GM10266 (cell line): ENCODE data around the gene HOXB3.

Source experiments
- DNase-seq: peaks from one replicate; pipeline ENCODE4 v3.0.0; 2012; ENCODE audit errors: extremely low spot score
- TF ChIP-seq, protein P1 (sequence below): IDR thresholded peaks from 2 replicates; pipeline ENCODE4 v1.5.1; 2012; ENCODE audit warnings: mild to moderate bottlenecking, low read depth; ENCODE audit not compliant: control insufficient read depth, insufficient read depth; ENCODE audit errors: missing control alignments

HOXB3 gene

DNA sequence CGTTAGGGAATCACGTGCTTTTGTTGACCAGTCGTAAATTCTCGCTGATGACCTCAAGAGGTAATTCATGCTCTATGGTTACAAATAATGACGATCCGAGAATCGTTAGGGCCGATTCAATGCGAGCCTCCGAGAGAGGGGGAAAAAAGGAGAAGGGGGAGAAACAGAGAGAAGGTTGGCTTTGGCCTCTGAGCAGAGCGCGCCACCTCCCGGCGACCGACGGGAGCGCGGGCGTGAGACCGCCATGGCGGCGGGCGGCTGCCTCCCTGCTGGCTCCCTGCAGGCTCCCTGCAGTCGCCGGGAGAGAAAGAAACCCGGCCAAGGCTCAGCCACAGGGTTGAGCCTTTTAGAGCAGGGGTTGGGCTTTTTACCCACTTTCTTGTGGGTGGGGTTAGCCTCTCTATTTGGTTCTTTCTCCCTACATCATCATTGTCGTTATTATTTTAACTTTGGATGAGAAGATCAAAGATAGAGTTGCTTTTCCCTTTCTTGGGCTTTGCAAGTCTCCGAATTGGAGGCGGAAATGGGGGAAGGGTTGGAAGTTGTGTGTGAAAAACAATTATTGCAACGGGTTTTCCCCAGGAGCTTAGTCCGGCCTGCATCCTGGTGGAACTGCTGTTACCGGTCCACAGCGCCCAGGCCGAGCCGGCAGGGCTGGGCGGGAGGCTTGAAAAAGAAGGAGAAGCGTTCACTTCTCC, 3.9 kb upstream of the HOXB3 start:
- peak; percentile 93 for DNase-seq
- TF ChIP-seq, protein P1, sequence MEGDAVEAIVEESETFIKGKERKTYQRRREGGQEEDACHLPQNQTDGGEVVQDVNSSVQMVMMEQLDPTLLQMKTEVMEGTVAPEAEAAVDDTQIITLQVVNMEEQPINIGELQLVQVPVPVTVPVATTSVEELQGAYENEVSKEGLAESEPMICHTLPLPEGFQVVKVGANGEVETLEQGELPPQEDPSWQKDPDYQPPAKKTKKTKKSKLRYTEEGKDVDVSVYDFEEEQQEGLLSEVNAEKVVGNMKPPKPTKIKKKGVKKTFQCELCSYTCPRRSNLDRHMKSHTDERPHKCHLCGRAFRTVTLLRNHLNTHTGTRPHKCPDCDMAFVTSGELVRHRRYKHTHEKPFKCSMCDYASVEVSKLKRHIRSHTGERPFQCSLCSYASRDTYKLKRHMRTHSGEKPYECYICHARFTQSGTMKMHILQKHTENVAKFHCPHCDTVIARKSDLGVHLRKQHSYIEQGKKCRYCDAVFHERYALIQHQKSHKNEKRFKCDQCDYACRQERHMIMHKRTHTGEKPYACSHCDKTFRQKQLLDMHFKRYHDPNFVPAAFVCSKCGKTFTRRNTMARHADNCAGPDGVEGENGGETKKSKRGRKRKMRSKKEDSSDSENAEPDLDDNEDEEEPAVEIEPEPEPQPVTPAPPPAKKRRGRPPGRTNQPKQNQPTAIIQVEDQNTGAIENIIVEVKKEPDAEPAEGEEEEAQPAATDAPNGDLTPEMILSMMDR: peak; percentile 96

DNA sequence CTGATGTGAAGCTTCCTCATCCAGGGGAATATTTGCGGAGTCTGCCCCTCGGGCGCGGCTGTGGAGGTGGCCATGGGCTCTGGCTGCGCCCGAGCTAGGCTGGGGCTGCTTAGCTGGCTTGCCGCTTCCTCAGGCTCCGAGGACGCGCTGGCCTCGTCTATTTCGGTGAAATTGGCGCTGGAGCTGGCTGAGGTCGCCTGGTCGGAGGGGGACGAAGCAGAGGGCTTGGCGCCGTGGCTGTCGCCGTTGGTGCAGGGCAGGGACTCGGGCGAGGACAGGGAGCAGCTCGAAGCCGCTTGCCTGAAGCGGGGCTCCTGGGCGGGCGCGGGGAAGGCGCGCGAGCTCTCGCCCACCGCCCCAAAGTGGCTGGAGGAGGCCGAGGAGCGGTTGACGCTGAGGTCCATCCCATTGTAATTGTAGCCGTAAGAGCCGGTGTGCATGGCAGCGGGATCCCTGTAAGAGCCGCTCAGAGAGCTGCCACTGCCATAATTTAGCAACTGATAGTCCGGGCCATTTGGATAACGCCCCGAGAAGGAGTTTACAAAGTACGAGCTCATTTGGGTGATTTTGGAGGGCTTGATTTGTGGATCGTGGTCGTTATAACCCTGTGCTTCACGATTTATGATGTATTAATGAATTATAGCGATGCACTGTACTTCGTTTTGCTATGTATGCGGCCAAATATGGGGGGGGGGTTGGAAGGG, 3.2 kb upstream of the HOXB3 start, which contains the start of gene HOXB5:
Gene HOXB5, minus strand, starts transcription at position 654 of the 704 bp plus-strand sequence. Its CDS starts 97 bp downstream, at position 557.
- TF ChIP-seq, protein P1: no peak
- no peak for DNase-seq

DNA sequence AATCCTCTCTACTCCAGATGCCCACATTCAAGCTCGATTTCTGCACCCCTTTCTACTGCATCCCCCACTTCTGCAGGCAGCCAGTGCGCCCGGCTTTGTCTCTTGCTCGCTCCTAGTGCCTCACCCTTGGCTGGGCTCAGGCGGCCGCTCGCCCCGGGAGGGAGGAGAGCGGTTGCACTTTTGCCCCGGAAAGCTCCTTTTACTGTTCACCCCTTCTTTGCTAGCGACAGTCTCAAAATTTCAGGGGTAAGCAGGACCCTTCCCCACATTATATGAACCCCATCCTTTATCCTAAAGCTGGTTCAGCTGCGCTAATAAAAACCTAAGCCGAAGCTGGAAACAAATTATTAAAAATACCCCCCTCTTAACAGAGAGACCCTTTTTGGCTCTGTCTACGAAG, 2.5 kb upstream of the HOXB3 start:
- DNase-seq: no peak

DNA sequence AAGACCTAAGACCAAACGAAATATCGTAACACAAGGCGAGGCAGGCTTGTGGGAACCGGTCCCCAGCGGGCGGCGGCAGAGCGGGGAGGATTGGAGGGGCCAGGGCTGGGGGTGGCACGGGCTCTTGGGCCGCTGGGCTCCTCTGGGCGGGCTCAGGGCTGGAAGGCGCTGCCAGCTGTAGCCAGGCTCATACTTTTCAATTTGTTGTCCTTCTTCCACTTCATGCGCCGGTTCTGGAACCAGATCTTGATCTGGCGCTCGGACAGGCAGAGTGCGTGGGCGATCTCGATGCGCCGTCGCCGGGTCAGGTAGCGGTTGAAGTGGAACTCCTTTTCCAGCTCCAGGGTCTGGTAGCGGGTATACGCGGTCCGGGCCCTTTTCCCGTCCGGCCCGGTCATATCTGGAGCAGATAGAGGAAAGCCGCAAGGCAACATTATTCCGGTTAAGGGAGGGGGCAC, 2.0 kb upstream of the HOXB3 start:
- DNase-seq: no peak
- TF ChIP-seq, protein P1: no peak

More for the DNA sequence above, 2.5 kb upstream of the HOXB3 start:
- TF ChIP-seq, protein P1: no peak

DNA sequence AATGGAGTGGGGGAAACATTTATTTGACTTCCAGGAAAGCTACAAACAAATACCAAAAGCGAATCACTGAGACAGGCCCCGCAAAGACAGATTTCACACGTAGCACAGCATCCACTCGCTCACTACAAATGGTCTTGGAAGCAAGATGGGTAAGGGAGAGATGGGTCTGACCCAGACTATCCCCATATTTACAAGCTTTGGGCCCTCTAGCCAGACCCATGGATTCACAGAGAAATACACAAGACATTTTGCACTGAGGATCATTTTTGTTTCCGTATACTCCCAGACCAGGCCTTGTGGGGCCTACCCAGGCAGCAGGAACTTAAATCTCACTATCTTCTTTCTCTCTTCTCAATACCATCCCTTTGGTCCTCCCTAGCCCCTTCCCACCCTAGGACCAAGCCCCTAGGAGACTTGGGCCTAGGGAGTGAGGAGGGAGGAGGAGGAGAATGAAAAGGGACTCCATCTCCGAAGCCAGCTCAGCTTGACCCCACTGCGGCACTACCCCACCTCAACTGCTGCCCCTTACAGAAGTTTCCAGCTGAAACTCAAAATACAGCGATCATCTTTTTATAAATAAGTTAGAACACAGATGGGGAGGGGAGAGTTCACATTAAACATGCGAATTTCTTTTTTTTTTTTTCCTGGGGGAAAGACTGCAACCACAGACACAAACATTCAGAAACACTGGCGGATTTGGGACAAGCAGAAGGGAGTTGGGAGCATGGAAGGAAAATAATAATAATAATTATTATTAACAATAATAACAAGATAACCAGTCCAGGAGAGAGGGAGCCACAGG, 1.4 kb upstream of the HOXB3 start:
- DNase-seq: no peak
- TF ChIP-seq, protein P1: no peak

DNA sequence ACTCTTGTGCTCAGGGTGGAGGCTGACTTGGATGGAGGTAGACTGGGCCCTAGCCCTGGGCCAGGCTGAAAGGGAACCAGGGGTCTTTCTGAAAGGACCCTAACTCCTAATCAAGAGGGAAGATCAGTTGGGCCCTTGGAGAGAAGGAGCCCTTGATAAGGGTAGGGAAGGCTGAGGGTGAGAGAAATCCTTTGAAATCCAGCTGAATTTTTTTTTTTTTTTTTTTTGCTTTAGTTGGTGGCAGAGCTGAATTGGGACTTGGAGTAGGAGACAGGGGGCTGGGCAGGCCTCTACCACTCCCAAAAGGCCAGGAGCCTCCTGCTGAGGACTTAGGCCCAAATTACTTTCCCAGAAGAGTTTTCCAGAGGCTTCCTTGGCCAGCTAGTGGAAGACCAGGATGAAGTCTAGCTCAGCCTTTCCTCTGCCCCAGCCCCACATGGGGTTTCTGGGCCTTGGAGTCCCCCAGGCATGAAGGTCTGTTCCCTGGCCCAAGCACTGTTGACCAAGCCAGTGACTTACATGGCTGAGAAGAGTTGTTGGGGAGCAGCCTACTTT, 643 bp upstream of the HOXB3 start:
- TF ChIP-seq, protein P1: no peak
- no peak for DNase-seq
